HEK293T (cell line): ENCODE results near the gene CCDC15.

Experiments used
- CTCF ChIA-PET: fragments of 350-600 bp; formaldehyde crosslinking; extraction: SDS; loops from one replicate; lab custom pipeline; 2021; ENCODE audit warnings: antibody characterized with exemption, inconsistent platforms; lab: Yijun Ruan, JAX
- POLR2A ChIA-PET: fragments of 350-600 bp; formaldehyde crosslinking; extraction: SDS; loops from one replicate; lab custom pipeline; 2020; ENCODE audit warnings: antibody characterized with exemption, inconsistent platforms; lab: Yijun Ruan, JAX
- DNase-seq: peaks from one replicate; pipeline ENCODE4 v3.0.0; 2012; ENCODE audit warnings: mixed read lengths; ENCODE audit errors: extremely low spot score
- ARNT ChIP-seq: fragments of 450-650 bp; IDR thresholded peaks from 2 replicates; pipeline ENCODE4 v1.6.1; 2017; ENCODE audit warnings: mild to moderate bottlenecking
- BHLHE40 ChIP-seq: fragments of 450-650 bp; IDR thresholded peaks from 2 replicates; pipeline ENCODE4 v1.6.1; 2016; ENCODE audit warnings: mild to moderate bottlenecking, moderate library complexity, borderline replicate concordance
- CTBP1 ChIP-seq: fragments of 450-650 bp; IDR thresholded peaks from 2 replicates; pipeline ENCODE4 v1.6.1; 2016; ENCODE audit warnings: borderline replicate concordance
- ELF4 ChIP-seq: fragments of 450-650 bp; IDR thresholded peaks from 2 replicates; pipeline ENCODE4 v1.6.1; 2017; ENCODE audit warnings: antibody characterized with exemption
- FOXA1 ChIP-seq: fragments of 450-650 bp; IDR thresholded peaks from 2 replicates; pipeline ENCODE4 v1.6.1; 2016; ENCODE audit warnings: mild to moderate bottlenecking
- FOXK2 ChIP-seq: fragments of 450-650 bp; IDR thresholded peaks from 2 replicates; pipeline ENCODE4 v1.6.1; 2016; ENCODE audit warnings: mild to moderate bottlenecking
- FOXM1 ChIP-seq: fragments of 450-650 bp; IDR thresholded peaks from 2 replicates; pipeline ENCODE4 v1.6.1; 2017; ENCODE audit warnings: mild to moderate bottlenecking, borderline replicate concordance
- HDGF ChIP-seq: fragments of 450-650 bp; IDR thresholded peaks from 2 replicates; pipeline ENCODE4 v1.6.1; 2017; ENCODE audit warnings: antibody characterized with exemption, borderline replicate concordance
- L3MBTL2 ChIP-seq: fragments of 450-650 bp; conservative IDR thresholded peaks from 2 replicates; pipeline ENCODE4 v1.6.1; 2016; ENCODE audit warnings: mild to moderate bottlenecking
- LEF1 ChIP-seq: fragments of 450-650 bp; IDR thresholded peaks from 2 replicates; pipeline ENCODE4 v1.6.1; 2017; ENCODE audit warnings: mild to moderate bottlenecking, borderline replicate concordance
- NFRKB ChIP-seq: fragments of 450-650 bp; IDR thresholded peaks from 2 replicates; pipeline ENCODE4 v1.6.1; 2016; ENCODE audit warnings: mild to moderate bottlenecking, moderate library complexity
- PKNOX1 ChIP-seq: fragments of 450-650 bp; IDR thresholded peaks from 2 replicates; pipeline ENCODE4 v1.6.1; 2016
- SP1 ChIP-seq: fragments of 450-650 bp; IDR thresholded peaks from 2 replicates; pipeline ENCODE4 v1.6.1; 2017
- SUZ12 ChIP-seq: fragments of 450-650 bp; IDR thresholded peaks from 2 replicates; pipeline ENCODE4 v1.6.1; 2016; ENCODE audit warnings: mild to moderate bottlenecking
- TARDBP ChIP-seq: fragments of 450-650 bp; IDR thresholded peaks from 2 replicates; pipeline ENCODE4 v1.6.1; 2016
- ZNF384 ChIP-seq: fragments of 450-650 bp; IDR thresholded peaks from 2 replicates; pipeline ENCODE4 v1.6.1; 2016

CCDC15 gene

GRCh38 chr11:125081098-125081798, 127.2 kb downstream of the CCDC15 start:
- DNase-seq = no peak
- TF ChIP-seq FOXK2 (no peak), BHLHE40 (no peak), NFRKB (no peak), CTBP1 (no peak), SP1 (no peak), LEF1 (no peak), ZNF384 (no peak), TARDBP (no peak), SUZ12 (no peak), ARNT (no peak), FOXA1 (no peak), ELF4 (no peak), L3MBTL2 (no peak)
- ChIA-PET POLR2A (no interaction called here), CTCF (no interaction called here)

GRCh38 chr11:125082040-125082439, 128.0 kb downstream of the CCDC15 start:
- ChIA-PET CTCF (interaction anchor here (0.7 to 1.1 kb wide), 3 partner anchors 9 to 338 kb away, joined by 3 to 4 read pairs (median 3); partner anchors contain the start of gene SLC37A2), POLR2A (no interaction called here)
- no peak for DNase-seq
- TF ChIP-seq TARDBP (no peak), ELF4 (no peak), HDGF (no peak), NFRKB (no peak), SUZ12 (no peak)

GRCh38 chr11:125082611-125083311, 128.8 kb downstream of the CCDC15 start:
- no peak for DNase-seq
- POLR2A ChIA-PET = no interaction called here
- CTCF ChIA-PET = interaction anchor here (0.6 to 1.1 kb wide), 4 partner anchors 8 to 337 kb away, joined by 3 to 4 read pairs (median 3); partner anchors contain the start of gene SLC37A2
- TF ChIP-seq LEF1 (no peak), FOXA1 (no peak), ELF4 (no peak), CTBP1 (no peak), NFRKB (no peak), SP1 (no peak), ZNF384 (no peak), FOXK2 (no peak)

- DNase-seq = no peak
- POLR2A ChIA-PET = no interaction called here
- CTCF ChIA-PET = interaction anchor here (0.6 kb wide), 1 partner anchor 207 kb away, joined by 3 read pairs; no protein-coding TSS in a partner anchor
- no peak for TF ChIP-seq NFRKB
- no peak for TF ChIP-seq FOXK2
- no peak for TF ChIP-seq TARDBP
- TF ChIP-seq ARNT = no peak
- no peak for TF ChIP-seq L3MBTL2
- no peak for TF ChIP-seq SP1
- TF ChIP-seq BHLHE40 = no peak
- TF ChIP-seq HDGF = no peak
- TF ChIP-seq FOXM1 = no peak
- TF ChIP-seq LEF1 = no peak
- no peak for TF ChIP-seq PKNOX1
These were observed 129.5 kb downstream of the CCDC15 start for GRCh38 chr11:125083312-125084056.

GRCh38 chr11:125084057-125084416, 130.0 kb downstream of the CCDC15 start:
- ChIA-PET POLR2A (no interaction called here), CTCF (no interaction called here)
- no peak for TF ChIP-seq FOXK2
- TF ChIP-seq ELF4 = no peak
- no peak for TF ChIP-seq ARNT
- no peak for TF ChIP-seq CTBP1
- no peak for TF ChIP-seq ZNF384
- TF ChIP-seq PKNOX1 = no peak
- no peak for TF ChIP-seq L3MBTL2
- no peak for TF ChIP-seq FOXM1
- TF ChIP-seq TARDBP = no peak
- no peak for TF ChIP-seq SUZ12
- no peak for TF ChIP-seq NFRKB
- no peak for TF ChIP-seq FOXA1
- TF ChIP-seq HDGF = no peak
- TF ChIP-seq BHLHE40 = no peak
- TF ChIP-seq SP1 = no peak
- TF ChIP-seq LEF1 = no peak
- DNase-seq = no peak

- ChIA-PET POLR2A (no interaction called here), CTCF (no interaction called here)
- TF ChIP-seq NFRKB = no peak
- no peak for TF ChIP-seq TARDBP
- TF ChIP-seq ELF4 = no peak
- no peak for TF ChIP-seq HDGF
- TF ChIP-seq FOXM1 = no peak
- no peak for TF ChIP-seq SUZ12
- no peak for TF ChIP-seq SP1
- TF ChIP-seq FOXK2 = no peak
- no peak for TF ChIP-seq FOXA1
- TF ChIP-seq ZNF384 = no peak
- no peak for TF ChIP-seq CTBP1
- DNase-seq = no peak
These were observed 130.8 kb downstream of the CCDC15 start for GRCh38 chr11:125084761-125085231.
